HG03575 (cell line): Measurements from ENCODE around the gene CUX1.
"Not testable (repeated sequence)": the region's sequence is repeated elsewhere in the genome, so short reads cannot be mapped to it uniquely, and the experiment has no call there.

Source experiments
- ATAC-seq: cut with Tn5 transposase; IDR thresholded peaks from one replicate; pipeline ENCODE4 v1.9.1; 2021; ENCODE audit not compliant: unreplicated experiment, insufficient number of reproducible peaks, low FRiP score; ENCODE audit errors: extremely low read depth

The CUX1 gene

GRCh38 chr7:101817471-101818286 is at the start of gene CUX1:
TSS of gene CUX1 (plus strand) at chr7:101817626. CDS start at chr7:101817640, 14 bp downstream.
- no peak for ATAC-seq

DNA sequence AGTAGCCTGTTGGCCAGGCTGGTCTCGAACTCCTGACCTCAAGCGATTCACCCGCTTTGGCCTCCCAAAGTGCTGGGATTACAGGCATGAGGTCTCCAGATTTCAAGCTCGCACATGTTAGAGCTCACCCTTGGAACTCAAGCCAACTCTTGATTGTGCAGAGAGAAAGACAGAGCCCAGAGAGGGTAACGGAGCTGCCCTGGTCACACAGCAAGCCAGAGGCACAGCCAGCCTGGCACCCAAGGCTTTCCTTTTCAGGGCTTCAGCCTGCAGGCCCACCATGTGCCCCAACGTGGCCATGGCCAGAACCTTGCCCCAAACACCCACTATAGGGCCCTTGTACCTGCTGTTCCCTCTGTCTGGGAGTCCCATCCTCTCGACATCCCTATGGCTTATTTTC is 49.1 kb upstream of the CUX1 start:
- no peak for ATAC-seq

GRCh38 chr7:101770466-101770865 is 47.0 kb upstream of the CUX1 start:
- ATAC-seq, result no peak

DNA sequence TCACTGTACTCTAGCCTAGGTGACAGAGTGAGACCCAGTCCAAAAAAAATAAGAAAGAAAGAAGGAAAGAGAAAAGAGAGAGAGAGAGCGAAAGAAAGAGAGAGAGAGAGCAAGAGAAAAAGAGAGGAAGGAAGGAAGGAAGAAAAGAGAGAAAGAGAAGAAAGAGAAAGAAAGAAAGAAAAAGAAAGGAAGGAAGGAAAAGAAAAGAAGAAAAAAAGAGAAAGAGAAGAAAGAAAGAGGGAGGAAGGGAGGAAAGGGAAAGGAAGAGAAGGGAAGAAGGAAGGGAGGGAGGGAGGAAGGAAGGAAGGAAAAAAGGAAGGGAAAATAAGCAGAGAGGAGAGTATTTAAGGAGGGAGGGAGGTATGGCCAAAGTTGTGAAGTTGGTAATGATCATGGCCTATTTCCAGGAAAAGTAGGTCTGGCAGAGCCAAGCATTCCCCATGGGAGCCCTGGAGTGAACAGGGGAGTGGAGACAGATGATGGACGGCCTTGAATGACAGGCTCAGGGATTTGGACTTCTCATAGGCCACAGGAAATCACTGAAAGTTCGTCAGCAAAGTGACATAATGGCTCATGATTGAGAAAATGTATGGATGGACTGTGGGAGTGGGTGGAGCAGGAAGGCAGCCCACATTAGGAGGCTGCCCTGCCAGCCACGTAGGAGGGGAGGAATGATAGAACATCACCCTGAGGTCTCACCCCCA is 44.8 kb upstream of the CUX1 start:
- no peak for ATAC-seq

DNA sequence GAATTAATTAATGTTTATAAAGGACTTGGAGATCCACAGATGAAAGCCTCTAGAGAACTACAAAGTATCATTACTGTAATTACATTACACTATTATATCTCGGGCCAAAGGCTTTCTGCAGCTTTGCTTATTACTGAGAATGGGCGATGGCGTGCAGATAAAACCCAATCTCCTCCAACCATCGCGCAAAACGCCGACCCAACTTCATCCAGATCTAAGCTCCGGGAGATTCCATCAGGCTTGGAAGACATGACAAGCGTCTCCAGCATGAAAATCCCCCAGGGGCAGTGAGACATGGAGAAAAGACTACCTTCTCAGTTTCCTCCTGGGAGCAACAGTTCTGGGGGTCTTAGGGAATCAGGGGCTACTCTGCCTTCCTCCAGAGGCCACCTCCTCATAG is 42.2 kb upstream of the CUX1 start:
- ATAC-seq, result no peak

DNA sequence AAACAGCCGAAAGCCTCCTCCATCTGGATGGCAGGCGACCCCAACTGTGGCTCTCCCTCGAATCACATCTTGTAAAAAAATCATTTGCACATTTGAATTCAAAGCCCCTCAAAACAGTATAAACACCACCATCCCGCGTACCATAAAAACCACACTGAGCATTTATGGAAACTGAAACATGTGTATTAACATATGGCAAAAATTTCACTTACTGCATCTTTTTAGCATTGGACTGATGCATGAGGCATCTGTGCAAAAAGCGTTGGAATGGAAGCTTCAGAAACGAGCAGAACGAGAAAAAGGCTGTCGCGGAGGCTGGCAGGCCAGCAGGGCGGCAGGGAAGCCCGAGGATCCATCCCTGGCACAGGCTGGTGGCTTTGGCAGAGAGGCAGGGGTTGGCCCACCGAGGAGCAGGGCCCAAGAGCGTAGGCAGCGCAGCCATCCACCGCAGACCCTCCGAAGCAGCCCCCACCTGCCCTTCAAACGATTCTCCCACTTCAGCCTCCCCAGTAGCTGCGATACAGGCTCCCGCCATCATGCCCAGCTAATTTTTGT is 39.3 kb upstream of the CUX1 start:
- no peak for ATAC-seq

DNA sequence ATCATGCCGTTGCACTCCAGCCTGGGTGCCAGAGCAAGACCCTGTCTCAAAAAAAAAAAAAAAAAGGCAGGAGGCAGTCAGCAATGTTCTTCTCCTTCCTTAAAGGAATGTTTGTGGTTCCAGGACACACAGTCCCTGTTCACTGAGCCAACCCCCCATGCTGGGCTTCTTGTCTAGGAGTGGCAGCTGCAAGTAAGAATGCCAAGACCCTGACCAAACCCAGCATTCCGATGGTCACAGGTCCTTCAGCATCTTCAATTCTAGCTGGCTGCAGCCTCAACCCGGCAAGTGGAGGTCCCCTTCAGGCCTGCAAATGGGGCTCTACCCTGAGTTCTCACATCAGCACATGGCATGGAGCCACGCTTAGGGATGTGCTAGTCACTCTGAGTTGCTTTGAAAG is 38.2 kb upstream of the CUX1 start:
- no peak for ATAC-seq

GRCh38 chr7:101780281-101780680 is 37.1 kb upstream of the CUX1 start:
- no peak for ATAC-seq

GRCh38 chr7:101781439-101781838 is 36.0 kb upstream of the CUX1 start:
- ATAC-seq, result no peak

DNA sequence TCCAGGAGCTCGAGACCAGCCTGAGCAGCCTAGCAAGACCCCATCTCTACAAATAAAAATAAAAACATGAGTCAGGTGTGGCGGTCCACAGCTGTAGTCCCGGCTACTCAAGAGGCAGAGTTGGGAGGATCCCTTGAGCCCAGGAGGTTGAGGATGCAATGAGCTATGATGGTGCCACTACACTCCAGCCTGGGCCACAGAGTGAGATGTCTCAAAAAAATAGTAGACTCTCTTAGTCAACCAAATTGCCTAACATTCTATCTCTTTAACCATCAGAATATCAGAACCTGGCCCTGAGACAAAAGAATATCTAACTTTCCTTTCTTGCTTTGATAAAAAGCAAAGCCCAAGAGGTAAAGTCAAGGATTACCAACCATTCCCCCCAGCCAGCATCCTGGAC is 35.0 kb upstream of the CUX1 start:
- ATAC-seq, result no peak

DNA sequence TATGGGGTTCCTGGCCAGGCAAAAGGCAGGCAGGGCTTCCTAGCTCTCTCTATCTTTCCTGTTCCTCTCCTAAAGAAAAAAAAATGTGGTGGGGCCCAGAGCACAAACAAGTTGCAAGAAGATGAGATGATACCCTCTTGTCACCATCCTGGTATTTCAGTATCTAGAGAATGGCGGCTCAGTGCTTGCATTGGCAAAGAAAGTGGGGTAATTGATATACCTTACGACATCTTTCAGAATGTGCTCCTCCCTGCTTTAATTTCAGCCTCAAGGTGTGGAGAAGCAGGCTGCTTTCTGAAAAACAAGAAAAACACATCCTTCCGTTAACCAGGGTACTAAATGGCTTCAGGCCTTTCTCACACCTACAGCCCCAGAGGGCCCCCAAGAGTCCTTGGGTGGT is 34.5 kb upstream of the CUX1 start:
- no peak for ATAC-seq

DNA sequence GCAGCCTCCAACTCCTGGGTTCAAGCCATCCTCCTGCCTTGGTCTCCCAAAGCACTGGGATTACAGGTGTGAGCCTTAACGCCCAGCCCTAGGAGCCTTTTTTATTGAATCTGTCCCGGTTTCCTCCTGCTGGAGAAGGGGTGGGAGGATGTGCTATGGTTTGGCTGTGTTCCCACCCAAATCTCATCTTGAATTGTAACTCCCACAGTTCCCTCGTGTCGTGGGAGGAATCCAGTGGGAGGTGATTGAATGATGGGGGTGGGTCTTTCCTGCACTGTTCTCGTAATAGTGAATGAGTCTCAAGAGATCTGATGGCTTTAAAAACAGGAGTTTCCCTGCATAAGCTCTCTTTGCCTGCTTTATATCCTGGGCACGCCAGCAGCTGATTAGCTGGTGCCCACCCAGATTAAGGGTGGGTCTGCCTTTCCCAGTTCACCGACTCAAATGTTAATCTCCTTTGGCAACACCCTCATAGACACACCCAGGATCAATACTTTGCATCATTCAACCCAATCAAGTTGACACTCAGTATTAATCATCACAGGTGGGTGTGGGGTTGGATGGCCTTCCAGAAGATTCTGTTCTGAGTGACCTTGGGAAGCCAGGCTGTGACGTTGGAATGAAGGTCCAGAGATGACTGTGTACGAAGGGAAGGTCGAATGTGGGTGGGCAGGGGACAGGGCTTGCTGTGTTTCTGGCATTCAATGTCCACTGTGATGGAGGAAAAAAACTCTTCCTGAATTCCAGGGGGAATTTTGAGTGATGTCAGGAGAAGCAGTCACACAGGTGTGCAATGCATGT is 33.8 kb upstream of the CUX1 start:
- ATAC-seq, result no peak

DNA sequence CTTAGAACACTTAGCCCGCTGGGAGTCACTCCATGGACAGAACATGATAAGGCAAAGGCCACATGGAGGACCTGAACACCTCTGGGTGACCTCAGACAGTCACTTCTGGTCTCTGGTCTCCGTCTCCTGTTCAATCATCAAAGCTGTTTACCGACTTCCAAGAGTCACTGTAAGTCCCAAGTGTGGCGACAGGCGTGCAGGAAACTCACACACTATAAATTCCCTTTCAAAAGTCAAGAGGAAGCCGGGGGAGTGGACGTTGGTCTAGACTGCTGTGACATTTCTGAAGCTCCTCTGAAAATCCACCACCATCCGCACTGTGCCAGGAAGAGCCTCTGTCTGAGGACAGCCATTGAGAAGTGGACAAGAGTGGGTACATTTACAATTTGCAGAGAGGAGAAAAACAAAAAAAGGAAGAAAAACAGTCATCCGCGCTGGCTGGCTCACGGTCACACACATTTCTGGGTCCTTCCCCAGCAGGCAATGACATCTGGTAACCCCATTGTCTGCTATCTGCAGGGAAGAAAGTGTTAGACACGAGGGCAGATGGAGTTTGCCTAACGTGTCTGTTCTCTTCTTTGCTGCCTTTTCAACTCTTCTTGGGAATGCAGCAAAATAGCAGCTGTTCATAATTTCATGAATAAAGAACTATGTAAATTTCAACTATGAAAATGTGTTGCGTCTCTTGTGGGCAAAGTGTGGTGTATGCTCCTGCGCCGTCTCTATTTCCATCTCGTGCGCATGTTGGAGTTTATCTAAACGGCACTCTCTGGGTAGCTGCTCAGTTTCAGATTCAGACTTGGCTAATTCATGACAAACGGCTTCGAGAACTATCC is 32.9 kb upstream of the CUX1 start:
- ATAC-seq, result no peak

DNA sequence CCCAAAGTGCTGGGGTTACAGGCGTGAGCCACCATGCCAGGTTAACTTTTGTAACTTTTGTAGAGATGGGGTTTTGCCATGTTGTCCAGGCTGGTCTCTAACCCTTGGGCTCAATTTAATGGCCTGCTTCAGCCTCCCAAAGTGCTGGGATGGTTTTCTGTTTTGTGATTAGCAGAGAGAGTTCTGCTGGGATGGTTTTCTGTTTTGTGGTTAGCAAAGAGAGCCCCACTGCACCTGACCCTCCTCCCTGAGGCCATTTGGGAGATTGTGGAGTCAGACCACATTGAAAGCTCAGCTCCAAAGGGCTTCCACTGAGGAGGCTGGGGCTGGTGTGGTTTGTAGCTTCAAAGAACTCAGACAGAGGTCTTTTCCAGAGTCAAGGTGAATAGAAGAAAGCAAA is 29.6 kb upstream of the CUX1 start:
- ATAC-seq, result no peak

DNA sequence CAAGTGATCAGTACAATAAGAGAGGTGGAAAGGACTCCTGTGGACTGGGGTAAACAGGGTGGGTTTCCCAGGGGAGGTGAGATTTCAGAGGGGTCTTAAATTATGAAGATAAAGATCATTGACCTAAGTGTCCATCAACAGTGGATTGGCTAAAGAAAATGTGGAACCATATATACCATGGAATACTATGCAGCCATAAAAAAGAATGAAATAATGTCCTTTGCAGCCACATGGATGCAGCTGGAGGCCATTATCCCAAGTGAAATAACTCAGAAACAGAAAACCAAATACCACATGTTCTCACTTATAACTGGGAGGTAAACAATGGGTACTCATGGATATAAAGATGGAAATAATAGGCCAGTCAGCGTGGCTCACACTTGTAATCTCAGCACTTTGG is 28.9 kb upstream of the CUX1 start:
- no peak for ATAC-seq

- no peak for ATAC-seq
Observed at GRCh38 chr7:101790566-101791293, 26.7 kb upstream of the CUX1 start.

- no peak for ATAC-seq
Observed at GRCh38 chr7:101792051-101792681, 25.3 kb upstream of the CUX1 start.

- not testable (repeated sequence) for ATAC-seq
Observed at GRCh38 chr7:101792682-101793071, 24.7 kb upstream of the CUX1 start.
